Muscle of arm (tissue), 12 donors: ENCODE data around the gene SLC4A11. TPM values are rescaled to one million over a fixed set of nuclear protein-coding genes. Genes with fewer than 3 reads are reported as not detected.
"Not testable (repeated sequence)": the region's sequence is repeated elsewhere in the genome, so short reads cannot be mapped to it uniquely, and the experiment has no call there.

Experiments
- DNase-seq: peaks from one replicate; pipeline ENCODE4 v3.0.0-alpha.2; 2013
- polyA plus RNA-seq, 12 donors: library from polyadenylated mRNA; unstranded; fragments of 120-200 nt; gene quantifications; one replicate each; pipeline ENCODE4 v1.2.1, GENCODE V29; 2013; ENCODE audit not compliant: insufficient read length in 12 of 12

The SLC4A11 gene
- polyA plus RNA-seq, 12 donors, result 0.53 to 1.9 (median 0.95) TPM; not detected in 2

DNA sequence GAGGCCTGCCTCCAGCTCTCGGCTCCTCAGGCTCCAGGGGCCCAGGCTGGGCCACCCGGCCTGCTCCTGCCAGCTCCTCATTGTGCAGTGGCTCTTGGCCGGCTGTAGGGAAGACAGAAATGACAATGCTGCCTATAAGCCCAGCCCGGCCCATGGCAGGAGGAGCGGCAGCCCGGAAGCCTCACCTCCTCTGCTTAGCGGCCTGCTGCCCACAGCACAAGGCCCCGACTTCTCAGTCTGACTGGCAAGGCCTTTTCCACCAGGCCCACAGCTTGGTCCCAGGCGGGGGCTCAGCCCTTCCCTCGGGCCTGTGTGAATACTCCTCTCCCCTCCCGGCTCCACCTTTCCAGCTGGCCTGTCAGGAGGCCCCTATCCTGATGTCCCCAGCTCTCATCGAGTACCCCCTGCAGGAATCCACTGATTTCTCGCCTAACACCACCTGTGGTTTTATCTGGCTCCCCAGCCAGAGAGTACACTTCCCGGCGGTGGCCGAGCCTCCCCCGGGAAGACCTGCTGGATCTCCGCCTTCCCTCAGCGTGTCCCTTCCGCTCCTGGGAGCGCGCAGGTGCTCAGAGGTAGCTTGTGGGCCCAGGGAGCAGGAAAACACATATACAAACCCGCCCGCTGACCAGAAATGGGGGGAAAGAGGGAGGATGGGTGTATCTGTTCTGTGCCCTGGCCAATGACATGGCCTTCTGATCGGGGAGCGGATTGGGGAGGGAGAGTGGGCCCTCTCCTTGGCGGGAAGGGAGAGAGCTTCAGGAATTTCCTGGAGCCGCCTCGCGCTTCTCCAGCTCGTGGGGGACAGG is 35.5 kb downstream of the SLC4A11 start:
- DNase-seq, result no peak

DNA sequence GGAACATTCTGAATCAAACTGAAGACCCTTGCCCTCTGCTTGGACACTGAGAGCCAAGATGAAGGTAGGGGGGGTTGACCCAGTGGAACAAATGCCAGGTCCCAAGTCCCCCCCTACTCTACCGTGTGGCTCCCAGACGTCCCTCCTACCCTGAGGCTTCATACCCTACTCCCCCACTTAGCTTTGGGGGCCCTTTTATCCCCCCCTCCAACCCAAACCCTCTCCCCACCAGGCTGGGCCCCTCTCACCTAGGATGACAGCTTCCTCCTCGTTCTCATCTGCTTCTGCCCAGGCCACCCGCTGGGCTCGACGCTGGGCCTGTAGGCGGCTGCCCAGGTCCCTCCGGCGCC is 36.0 kb downstream of the SLC4A11 start:
- no peak for DNase-seq

DNA sequence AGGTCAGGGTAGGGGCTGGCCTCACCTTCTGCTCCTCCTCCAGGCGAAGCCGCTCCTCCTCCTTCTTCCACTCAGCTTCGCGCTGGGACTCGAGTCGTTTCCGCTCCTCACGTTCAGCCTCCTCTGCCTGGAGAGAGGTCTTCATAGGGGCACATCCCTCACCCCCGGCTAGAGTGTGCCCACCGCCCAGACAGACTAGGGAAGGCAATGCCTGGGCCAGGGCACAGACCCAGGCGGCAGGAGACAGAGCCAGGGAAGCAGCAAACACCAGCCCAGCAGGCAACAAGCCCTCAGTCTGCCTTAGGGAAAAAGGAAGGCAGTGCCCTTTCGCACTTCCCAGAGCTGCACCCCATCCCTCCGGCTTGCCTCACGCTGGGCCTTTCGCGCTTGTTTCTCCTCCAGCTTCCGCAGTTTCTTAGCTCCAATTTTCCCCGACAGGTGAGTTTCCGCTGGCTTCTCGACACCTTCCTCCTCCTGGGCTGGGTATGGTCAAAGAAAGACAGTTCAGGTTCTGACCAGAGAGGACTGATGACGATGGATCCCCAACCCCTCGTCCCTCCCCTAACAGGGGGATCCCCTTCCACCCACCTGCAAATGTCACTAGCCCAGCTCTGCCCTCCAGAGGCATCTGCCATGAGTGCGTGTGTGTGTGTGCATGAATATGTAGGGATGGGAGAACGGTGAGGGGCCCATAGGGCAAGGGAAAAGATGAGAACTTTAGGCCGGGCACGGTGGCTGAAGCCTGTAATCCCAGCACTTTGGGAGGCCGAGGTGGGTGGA is 38.8 kb downstream of the SLC4A11 start:
- DNase-seq, result no peak

DNA sequence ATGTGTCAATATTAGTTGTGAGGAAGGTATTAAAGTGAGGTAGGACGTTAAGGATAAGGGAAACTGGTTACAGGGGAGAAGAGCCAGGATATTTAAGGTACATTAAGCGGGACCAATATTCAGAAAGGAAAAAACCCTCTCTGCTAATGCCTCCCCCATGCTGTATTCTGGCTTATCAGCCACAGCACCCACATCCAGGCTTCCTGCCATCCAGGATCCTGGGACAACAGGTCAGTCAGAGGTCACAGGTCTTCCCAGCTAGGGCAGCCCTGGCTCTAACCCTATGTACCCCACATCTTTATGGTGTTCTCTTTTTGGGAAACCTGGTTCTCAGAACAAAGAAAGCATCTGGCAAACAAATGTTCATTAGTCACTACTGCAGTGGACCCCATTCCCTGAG is 39.8 kb downstream of the SLC4A11 start:
- DNase-seq, result no peak

DNA sequence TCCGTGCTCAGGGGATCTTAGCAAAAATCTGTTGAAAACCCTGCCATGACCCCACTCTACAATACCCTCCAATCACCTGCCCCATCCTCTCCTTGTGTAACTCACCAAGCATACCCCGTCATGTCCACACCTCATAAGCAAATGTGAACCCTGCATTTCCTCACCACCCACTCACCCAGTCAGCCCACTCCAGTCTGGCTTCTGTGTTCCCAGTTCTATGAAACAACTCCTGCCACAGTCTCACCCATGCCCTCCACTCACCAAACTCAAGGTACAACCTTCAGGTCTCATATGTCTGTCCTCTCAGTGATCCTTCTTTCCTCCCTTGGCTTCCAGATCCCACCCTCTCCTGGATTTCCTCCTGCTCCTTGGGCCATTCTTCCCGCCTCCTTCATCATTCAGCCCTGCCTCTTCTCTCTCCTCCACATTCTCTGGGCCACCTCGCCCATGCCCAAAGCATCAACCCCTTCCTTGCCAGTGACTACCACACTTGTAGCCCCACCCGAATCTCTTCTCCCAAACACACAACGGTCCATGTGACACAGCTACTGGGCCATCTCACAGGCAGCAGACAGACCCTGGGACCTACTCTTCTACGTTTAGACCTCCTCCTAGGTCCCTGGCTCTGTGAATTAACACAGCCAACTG is 43.3 kb downstream of the SLC4A11 start:
- no peak for DNase-seq

DNA sequence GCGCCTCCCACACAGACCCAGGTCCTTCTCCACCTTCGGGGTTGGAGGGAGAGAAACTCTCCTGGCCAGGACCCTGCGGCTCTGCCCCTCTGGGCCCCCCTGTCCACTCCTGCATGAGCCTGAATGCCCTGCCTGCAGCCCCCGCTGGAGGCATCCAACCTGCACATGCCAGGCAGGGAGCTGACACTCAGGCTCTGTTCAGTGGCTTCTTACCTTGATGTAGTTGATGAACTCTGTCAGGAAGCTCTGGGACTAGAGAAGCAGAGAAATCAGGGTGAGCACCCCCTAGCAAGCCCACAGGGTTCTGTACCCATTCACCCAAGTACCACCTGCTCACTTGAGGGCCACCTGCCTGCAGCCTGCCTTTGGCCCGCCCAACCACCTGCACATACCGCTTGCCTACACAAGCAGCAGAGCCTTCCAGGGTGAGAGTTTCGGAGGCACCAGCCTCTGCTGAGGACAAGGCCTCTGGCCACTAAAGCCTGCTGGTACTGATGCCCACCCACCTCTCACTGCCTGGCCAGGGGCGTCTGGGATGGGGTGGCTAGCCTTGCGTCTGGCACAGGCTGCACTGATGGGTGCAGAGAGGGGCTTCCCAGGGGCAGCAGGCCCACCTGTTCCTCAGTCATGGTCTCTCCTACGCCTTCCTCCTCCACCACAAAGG is 44.2 kb downstream of the SLC4A11 start:
- no peak for DNase-seq

DNA sequence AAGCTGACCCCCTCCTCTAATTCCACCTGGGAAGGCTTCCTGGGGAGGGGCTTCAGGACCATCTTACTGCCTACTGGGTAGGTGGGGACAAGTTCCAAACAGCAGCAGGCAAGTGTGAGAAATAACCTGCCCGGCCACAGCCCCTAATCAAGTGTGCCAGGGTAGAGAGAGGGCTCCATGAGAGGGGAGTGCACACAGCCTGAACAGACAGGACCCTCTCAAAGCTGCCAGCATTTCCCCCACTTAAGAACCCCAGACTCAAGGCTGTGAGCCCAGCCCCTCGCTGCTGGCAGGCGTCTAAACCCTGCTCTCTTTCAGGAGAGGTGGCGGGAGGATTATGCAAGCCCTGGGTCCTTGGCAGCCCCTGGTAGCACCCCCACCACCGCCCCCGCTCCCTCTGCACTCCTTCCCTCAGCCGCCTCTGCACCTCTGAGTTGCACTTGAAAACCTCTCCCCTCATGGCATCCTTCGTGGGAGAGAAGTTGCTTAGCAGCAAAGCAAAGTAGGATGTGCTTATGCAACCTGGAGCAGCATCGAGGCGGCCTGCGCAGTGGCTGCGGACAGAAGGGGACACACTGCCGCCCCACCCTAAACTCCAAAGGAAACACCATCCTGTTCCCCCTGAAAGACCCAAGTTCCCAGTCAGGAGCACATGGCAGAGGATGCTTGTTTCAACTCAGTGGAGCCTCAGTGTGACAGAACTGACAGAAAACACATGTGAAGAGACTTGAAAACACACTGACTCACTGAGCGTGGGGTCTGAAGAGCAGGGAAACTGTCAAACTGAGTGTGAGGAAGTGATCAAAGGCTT is 45.0 kb downstream of the SLC4A11 start:
- no peak for DNase-seq

DNA sequence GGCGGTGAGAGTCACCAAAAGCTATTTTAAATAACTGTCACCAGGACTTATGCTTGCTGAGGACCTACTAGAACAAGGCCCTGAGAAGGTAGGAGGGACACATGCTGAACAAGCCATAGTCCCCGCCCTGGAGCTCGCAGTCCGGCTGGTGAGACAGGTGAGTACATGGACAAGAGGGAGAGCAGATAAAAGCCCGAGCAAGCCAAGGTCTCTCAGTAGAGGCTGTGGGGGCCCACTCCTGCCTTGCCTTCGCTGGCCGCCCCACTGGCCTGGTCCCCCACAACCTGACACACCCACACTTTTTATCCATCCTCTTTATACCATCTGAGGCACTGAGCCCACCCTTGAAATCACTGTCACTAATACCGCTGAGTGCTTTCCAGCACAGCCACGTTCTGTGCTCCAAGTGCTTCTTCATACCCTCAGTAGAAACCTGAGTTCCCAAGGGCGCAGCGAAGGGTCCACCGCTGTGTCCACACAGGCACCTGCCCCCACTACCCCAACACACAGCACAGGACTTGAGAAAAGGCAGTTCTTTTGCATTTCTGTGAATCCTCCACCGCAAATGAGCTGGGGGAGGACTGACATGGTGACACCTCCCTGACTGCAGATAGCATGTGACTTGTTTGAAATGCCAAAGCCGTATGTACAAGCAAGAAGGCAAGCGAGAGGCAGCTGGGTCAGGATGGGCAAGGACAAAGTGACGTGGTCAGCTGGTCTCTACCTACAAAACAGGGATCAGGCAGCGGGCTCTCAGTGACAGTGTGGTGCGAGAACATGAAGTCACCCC is 46.6 kb downstream of the SLC4A11 start:
- no peak for DNase-seq

DNA sequence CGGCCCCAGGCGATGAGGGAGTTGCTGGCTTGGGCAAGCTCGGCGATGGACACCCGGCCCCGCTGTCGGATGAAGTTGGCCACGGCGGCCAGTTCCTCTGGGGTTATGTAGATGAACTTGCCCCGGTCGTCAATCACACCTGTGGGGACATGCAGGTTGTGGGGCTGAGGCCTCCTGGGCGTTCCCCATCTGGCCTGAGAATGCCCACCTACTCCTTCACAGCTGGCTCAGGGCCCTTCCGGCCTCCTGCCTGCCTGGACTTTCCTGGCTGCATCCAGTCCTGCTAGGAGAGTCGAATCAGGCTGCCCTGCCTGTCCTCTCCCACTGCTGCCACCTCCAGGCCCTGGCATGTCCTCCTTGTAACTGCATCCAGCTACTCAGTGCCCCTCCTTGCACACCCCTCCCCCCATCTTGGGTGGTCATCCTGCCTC is 48.3 kb downstream of the SLC4A11 start:
- DNase-seq, result no peak

DNA sequence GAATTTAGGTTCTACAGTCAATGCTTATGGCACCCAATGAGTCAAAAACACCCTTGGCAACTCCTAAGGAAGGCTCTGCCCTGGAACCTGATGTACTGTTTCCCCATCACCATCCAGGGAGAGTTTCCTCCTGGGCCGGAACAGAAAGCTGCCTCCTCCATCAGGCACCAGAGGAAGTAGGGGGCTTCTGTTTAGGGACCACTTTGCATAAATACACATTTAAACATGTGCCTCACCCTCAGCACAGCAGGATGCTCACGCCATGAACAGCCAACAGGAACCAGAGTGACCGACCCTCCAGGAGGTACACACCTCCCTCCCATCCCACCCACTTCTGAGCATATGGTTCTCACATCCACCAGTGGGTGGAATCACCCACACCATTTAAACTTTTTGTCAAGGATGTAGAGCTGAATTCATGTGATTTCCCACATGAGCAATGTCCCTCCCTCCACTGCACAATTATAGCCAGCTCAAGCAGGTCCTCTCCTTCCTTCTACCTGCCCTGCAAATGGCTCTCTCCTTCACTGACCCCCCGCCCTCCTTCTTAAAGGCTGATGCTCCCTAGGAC is 49.3 kb downstream of the SLC4A11 start:
- no peak for DNase-seq

DNA sequence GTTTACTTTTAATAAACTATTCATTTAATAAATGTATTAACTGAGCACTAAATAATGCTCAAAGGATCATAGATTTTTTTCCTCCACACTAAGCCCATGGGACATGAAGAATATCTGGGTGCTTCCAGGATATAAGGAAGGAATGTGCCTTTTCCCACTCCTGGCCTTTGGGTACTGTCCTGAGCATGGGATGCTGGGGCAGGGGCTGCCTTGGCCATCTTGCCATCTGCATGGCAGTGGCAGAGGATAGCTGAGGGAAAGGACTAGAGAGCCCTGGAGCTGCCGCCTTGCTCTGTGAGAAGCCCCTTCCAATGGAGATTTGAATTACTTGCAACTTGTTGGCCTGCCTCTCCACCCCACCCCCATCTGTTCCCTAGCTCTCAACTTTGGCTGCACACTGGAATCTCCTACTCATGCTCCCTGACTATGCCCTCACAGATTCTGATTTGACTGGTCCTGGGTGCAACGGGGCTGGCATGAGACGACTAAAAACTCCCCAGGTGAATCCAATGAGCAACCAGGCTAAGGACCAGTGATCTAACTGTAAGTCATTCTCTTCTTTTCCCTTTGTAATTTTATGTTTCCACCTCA is 50.1 kb downstream of the SLC4A11 start:
- no peak for DNase-seq

DNA sequence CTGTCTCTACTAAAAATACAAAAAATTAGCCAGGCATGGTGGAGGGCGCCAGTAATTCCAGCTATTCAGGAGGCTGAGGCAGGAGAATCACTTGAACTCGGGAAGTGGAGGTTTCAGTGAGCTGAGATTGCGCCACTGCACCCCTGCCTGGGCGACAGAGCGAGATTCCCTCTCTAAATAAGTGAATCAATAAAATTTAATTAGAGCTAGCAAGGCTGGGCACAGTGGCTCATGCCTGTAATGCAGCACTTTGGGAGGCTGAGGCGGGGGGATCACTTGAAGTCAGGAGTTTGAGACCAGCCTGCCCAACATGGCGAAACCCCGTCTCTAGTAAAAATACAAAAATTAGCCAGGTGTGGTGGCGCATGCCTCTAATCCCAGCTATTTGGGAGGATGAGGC is 51.1 kb downstream of the SLC4A11 start:
- DNase-seq, result not testable (repeated sequence)

DNA sequence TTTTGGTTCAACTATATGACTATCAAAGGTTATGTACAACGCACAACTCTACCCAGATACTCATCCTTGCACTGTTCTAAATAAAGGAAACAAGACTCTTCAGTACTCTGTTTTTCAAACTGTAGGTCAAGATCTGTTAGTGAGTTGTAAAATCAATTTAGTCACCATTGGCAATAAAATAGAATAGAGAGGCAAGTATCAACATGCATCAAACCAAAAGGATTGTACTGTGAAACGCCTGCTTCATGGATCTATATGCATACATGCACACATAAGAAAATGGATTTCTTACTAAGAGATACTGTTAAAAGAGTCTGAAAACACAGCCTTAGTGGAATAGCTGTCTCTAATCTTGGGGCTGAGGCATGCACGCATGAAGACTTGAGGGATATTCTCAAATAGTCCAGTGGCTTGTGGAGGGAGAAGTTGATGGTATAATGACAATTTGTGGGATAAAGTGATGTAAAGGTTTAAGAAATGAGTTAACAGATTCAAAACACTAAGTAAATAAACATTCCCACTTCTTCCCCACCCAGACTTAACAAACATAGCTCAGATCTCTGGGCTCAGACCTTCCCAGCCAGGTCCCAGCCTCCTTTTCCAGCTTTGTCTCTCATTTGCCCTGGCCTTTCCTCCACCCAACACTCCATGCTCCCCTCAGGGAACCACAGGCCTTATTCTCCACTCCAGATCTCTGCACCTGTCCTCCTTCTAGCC is 54.9 kb downstream of the SLC4A11 start:
- DNase-seq, result no peak

DNA sequence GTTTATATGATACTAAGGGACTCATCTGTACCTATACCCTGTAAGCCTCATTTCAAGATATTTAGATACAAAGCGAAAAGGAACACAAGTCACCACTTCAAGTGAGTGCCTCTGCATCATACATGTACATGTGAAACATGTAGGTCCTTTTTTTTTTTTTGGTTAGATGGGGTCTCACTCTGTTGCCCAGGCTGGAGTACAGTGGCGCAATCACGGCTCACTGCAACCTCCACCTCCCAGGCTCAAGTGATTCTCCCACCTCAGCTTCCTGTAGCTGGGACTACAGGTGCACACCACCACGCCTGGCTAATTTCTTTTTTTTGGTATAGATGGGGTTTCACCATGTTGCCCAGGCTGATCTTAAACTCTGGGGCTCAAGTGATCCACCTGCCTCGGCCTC is 56.6 kb downstream of the SLC4A11 start:
- not testable (repeated sequence) for DNase-seq

DNA sequence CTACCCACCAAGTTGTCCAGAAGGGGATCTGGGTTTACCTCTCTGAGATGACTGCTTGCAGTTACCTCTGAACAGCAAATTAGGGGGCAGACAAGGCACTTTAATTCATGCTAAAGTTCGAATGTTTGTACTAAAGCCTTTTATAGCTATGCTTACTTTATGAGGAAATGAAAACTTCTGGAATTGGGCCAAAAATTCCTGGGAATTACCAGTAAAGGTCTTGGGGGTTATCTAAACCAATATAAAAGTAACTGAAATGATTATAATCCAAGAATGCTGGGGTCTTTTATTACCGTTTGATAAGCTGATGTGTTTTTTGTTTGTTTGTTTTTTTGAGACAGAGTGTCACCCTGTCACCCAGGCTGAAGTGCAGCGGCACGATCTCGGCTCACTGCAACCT is 57.7 kb downstream of the SLC4A11 start:
- DNase-seq, result no peak

DNA sequence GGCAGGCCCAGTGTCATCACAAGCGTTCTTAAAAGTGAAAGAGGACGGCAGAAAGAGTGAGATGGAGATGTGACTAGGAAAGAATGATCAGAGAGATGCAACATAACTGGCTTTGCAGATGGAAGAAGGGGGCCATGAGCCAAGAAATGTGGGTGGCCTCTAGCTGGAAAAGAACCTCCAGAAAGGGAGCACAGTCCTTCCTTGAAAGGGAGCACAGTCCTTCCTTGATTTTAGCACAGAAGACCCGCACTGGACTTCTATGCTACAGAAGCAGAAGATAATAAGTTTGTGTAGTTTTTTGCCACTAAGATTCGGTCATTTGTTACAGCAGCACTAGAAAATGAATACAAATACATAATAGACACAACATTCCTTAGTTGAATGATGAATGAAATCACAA is 58.7 kb downstream of the SLC4A11 start:
- DNase-seq, result no peak

DNA sequence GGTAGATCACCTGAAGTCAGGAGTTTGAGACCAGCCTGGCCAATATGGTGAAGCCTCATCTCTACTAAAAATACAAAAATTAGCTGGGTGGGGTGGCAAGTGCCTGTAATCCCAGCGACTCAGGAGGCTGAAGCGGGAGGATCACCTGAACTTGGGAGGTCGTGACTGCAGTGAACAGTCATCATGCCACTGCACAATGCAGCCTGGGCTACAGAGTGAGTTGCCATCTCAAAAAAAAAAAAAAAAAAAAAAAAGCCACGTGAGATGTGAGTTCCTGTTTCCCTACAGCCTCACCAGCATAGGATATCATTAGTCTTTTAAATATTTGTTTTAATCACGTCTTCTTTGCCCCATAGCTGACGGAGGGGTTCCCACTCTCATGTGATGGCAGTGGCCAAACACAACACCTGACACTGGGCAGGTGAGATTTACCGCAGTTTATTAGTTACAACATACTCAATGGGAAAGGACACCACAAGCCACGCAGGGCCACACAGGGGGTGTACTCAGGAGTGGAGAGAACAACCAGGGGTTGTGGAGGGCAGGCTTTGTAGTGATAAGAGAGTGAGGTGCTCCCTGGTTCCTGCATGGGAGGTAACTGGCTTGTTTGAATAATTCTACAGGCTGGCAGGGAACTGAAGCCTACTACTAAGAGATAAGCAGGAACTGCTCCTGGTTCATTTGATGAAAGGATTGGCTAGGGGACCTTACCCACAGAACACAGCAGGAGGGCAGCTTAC is 61.1 kb downstream of the SLC4A11 start:
- no peak for DNase-seq
